GM23338 (cell line): Measurements from ENCODE around the gene PPIP5K1. TPM values are rescaled to one million over a fixed set of nuclear protein-coding genes. Genes with fewer than 3 reads are reported as not detected.

Experiments
- ATAC-seq: fragments of 200-7000 bp; cut with Tn5 transposase; 3 replicates; pipeline ENCODE4 v1.9.1; 2020
- DNase-seq: peaks from one replicate; pipeline ENCODE4 v3.0.0-alpha.2; 2015; ENCODE audit warnings: low spot score
- H2AFZ ChIP-seq: fragments of 200-600 bp; sonication (generic); 2 replicates; pipeline ENCODE4 v1.8.0; 2016; ENCODE audit warnings: antibody characterized with exemption, mild to moderate bottlenecking, moderate library complexity
- H3F3A ChIP-seq: fragments of 200-600 bp; sonication (generic); replicated peaks from 2 replicates; pipeline ENCODE4 v1.8.0; 2017; ENCODE audit warnings: antibody characterized with exemption, mixed run types, low read depth
- H3K27ac ChIP-seq: fragments of 200-600 bp; sonication (generic); 2 replicates; pipeline ENCODE4 v1.6.1; 2016; ENCODE audit warnings: low read depth
- H3K27me3 ChIP-seq: fragments of 200-600 bp; sonication (generic); 2 replicates; pipeline ENCODE4 v1.8.0; 2016; ENCODE audit warnings: mild to moderate bottlenecking, mixed run types, moderate library complexity; ENCODE audit not compliant: insufficient read depth
- H3K36me3 ChIP-seq: fragments of 200-600 bp; sonication (generic); 2 replicates; pipeline ENCODE4 v1.8.0; 2016; ENCODE audit warnings: mild to moderate bottlenecking; ENCODE audit not compliant: insufficient read depth
- H3K4me1 ChIP-seq: fragments of 200-600 bp; sonication (generic); 2 replicates; pipeline ENCODE4 v1.8.0; 2016; ENCODE audit warnings: mild to moderate bottlenecking, moderate library complexity; ENCODE audit not compliant: insufficient read depth
- H3K4me2 ChIP-seq: fragments of 200-600 bp; sonication (generic); 2 replicates; pipeline ENCODE4 v1.7.1; 2017; ENCODE audit warnings: mixed run types
- H3K4me3 ChIP-seq: fragments of 200-600 bp; sonication (generic); 2 replicates; pipeline ENCODE4 v1.6.1; 2016; ENCODE audit warnings: mixed run types
- H3K79me2 ChIP-seq: fragments of 200-600 bp; sonication (generic); replicated peaks from 2 replicates; pipeline ENCODE4 v1.8.0; 2017; ENCODE audit warnings: mild to moderate bottlenecking; ENCODE audit not compliant: insufficient read depth
- H3K9me2 ChIP-seq: fragments of 200-600 bp; sonication (generic); 2 replicates; pipeline ENCODE4 v1.8.0; 2017; ENCODE audit not compliant: insufficient read depth
- H4K20me1 ChIP-seq: fragments of 200-600 bp; sonication (generic); replicated peaks from 2 replicates; pipeline ENCODE4 v1.8.0; 2017; ENCODE audit warnings: mild to moderate bottlenecking; ENCODE audit not compliant: insufficient read depth
- H3K27ac Mint-ChIP-seq: 2 replicates; pipeline ENCODE4 v1.8.0; 2020; ENCODE audit warnings: inconsistent platforms, mild to moderate bottlenecking, moderate library complexity, mixed read lengths
- H3K27me3 Mint-ChIP-seq: 3 replicates; pipeline ENCODE4 v1.8.0; 2022; ENCODE audit warnings: low read depth, mild to moderate bottlenecking, moderate library complexity, mixed read lengths, inconsistent platforms; ENCODE audit not compliant: insufficient read depth, poor library complexity
- H3K36me3 Mint-ChIP-seq: 3 replicates; pipeline ENCODE4 v1.8.0; 2021; ENCODE audit warnings: low read depth, mild to moderate bottlenecking, inconsistent platforms, moderate library complexity, mixed read lengths
- H3K4me1 Mint-ChIP-seq: 3 replicates; pipeline ENCODE4 v1.8.0; 2020; ENCODE audit warnings: mild to moderate bottlenecking, inconsistent platforms, mixed read lengths
- H3K4me3 Mint-ChIP-seq: 3 replicates; pipeline ENCODE4 v1.8.0; 2021; ENCODE audit warnings: moderate library complexity, mild to moderate bottlenecking, inconsistent platforms, mixed read lengths
- H3K9me3 Mint-ChIP-seq: 3 replicates; pipeline ENCODE4 v1.8.0; 2020; ENCODE audit warnings: moderate library complexity, mild to moderate bottlenecking, inconsistent platforms, mixed read lengths
- EZH2 ChIP-seq: fragments of 200-600 bp; sonication (generic); IDR thresholded peaks from one replicate; pipeline ENCODE4 v1.8.0; 2017; ENCODE audit warnings: antibody characterized with exemption, mild to moderate bottlenecking, low read depth; ENCODE audit not compliant: unreplicated experiment
- polyA plus RNA-seq: library from polyadenylated mRNA; unstranded; fragments of >200 nt; fragmentation: Nextera tagmentation; extraction: Ambion mirVana; gene quantifications from 2 replicates; pipeline ENCODE4 v1.2.1, GENCODE V29; 2016
- total RNA-seq: library from RNA; depleted of rRNA; stranded (reverse); fragments of >200 nt; shearing (Covaris generic); gene quantifications from 2 replicates; pipeline ENCODE4 v1.2.3, GENCODE V29; 2014
- TF ChIP-seq, protein P1 (sequence below): fragments of 250-450 bp; sonication (Bioruptor Pico); IDR thresholded peaks from 2 replicates; pipeline ENCODE4 v1.5.0; 2020; ENCODE audit warnings: mild to moderate bottlenecking, moderate library complexity
- TF ChIP-seq, protein P2 (sequence below): IDR thresholded peaks from 2 replicates; pipeline ENCODE4 v1.6.1; 2016; ENCODE audit warnings: antibody characterized with exemption

PPIP5K1 gene
- total and polyA plus RNA-seq, 2 experiments from 2014 or later, result 5.8 to 23.5 TPM

DNA sequence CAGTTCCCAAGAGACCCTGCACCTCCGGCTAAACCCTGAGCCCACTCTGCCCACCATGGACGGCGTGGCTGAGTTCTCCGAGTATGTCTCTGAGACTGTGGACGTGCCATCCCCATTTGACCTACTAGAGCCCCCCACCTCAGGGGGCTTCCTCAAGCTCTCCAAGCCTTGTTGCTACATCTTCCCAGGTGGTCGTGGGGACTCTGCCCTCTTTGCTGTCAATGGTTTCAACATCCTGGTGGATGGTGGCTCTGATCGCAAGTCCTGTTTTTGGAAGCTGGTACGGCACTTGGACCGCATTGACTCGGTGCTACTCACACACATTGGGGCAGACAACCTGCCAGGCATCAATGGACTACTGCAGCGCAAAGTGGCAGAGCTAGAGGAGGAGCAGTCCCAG is 68.6 kb downstream of the PPIP5K1 start (continued):
- TF ChIP-seq, protein P1, sequence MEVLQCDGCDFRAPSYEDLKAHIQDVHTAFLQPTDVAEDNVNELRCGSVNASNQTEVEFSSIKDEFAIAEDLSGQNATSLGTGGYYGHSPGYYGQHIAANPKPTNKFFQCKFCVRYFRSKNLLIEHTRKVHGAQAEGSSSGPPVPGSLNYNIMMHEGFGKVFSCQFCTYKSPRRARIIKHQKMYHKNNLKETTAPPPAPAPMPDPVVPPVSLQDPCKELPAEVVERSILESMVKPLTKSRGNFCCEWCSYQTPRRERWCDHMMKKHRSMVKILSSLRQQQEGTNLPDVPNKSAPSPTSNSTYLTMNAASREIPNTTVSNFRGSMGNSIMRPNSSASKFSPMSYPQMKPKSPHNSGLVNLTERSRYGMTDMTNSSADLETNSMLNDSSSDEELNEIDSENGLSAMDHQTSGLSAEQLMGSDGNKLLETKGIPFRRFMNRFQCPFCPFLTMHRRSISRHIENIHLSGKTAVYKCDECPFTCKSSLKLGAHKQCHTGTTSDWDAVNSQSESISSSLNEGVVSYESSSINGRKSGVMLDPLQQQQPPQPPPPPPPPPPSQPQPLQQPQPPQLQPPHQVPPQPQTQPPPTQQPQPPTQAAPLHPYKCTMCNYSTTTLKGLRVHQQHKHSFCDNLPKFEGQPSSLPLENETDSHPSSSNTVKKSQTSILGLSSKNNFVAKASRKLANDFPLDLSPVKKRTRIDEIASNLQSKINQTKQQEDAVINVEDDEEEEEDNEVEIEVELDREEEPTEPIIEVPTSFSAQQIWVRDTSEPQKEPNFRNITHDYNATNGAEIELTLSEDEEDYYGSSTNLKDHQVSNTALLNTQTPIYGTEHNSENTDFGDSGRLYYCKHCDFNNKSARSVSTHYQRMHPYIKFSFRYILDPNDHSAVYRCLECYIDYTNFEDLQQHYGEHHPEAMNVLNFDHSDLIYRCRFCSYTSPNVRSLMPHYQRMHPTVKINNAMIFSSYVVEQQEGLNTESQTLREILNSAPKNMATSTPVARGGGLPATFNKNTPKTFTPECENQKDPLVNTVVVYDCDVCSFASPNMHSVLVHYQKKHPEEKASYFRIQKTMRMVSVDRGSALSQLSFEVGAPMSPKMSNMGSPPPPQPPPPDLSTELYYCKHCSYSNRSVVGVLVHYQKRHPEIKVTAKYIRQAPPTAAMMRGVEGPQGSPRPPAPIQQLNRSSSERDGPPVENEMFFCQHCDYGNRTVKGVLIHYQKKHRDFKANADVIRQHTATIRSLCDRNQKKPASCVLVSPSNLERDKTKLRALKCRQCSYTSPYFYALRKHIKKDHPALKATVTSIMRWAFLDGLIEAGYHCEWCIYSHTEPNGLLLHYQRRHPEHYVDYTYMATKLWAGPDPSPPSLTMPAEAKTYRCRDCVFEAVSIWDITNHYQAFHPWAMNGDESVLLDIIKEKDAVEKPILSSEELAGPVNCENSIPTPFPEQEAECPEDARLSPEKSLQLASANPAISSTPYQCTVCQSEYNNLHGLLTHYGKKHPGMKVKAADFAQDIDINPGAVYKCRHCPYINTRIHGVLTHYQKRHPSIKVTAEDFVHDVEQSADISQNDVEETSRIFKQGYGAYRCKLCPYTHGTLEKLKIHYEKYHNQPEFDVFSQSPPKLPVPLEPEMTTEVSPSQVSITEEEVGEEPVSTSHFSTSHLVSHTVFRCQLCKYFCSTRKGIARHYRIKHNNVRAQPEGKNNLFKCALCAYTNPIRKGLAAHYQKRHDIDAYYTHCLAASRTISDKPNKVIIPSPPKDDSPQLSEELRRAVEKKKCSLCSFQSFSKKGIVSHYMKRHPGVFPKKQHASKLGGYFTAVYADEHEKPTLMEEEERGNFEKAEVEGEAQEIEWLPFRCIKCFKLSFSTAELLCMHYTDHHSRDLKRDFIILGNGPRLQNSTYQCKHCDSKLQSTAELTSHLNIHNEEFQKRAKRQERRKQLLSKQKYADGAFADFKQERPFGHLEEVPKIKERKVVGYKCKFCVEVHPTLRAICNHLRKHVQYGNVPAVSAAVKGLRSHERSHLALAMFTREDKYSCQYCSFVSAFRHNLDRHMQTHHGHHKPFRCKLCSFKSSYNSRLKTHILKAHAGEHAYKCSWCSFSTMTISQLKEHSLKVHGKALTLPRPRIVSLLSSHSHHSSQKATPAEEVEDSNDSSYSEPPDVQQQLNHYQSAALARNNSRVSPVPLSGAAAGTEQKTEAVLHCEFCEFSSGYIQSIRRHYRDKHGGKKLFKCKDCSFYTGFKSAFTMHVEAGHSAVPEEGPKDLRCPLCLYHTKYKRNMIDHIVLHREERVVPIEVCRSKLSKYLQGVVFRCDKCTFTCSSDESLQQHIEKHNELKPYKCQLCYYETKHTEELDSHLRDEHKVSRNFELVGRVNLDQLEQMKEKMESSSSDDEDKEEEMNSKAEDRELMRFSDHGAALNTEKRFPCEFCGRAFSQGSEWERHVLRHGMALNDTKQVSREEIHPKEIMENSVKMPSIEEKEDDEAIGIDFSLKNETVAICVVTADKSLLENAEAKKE (CRISPR knock-in tag), result no peak
- TF ChIP-seq EZH2, result no peak

DNA sequence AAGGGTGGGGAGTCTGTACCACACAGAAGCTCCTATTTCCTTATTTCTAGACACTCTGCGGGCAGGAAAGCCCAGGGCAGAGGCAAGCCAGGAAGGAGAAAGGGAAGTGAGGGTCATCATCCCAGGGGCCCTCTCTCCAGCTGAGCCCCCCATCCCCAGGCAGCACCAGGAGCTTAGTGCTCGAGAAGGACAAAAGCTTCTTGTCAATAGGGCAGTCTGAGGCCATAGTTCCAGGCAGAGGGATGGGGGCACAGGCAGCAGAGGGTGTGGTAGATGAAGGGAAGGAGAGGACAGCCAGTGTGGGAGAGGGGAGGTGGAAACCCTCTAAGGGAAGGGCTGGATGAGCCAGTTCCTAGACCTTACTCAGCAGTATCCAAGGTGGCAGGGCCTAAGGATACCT is 69.9 kb downstream of the PPIP5K1 start:
- Mint-ChIP-seq H3K27me3 (peaks cover 50% of the 10 kb centered on the region), H3K27ac (no peak overlapping the region), H3K36me3 (peaks cover 43% of the 10 kb centered on the region), H3K4me3 (no peak overlapping the region), H3K9me3 (peaks cover 17% of the 10 kb centered on the region), H3K4me1 (peaks cover 40% of the 10 kb centered on the region)
- Histone ChIP-seq H3K79me2 (no peaks in the 10 kb centered on the region), H4K20me1 (0 out of 2 replicates have a peak, but pooled peaks cover 2% of the 10 kb centered on the region), H2AFZ (no peak overlapping the region), H3K4me1 (peaks cover 25% of the 10 kb centered on the region), H3K4me2 (no peak overlapping the region), H3K36me3 (no peaks in the 10 kb centered on the region), H3F3A (no peaks in the 10 kb centered on the region), H3K9me2 (no peaks in the 10 kb centered on the region), H3K4me3 (no peak overlapping the region), H3K27me3 (peaks cover 46% of the 10 kb centered on the region), H3K27ac (no peak overlapping the region)
- DNase-seq, result no peak
- TF ChIP-seq, protein P2, sequence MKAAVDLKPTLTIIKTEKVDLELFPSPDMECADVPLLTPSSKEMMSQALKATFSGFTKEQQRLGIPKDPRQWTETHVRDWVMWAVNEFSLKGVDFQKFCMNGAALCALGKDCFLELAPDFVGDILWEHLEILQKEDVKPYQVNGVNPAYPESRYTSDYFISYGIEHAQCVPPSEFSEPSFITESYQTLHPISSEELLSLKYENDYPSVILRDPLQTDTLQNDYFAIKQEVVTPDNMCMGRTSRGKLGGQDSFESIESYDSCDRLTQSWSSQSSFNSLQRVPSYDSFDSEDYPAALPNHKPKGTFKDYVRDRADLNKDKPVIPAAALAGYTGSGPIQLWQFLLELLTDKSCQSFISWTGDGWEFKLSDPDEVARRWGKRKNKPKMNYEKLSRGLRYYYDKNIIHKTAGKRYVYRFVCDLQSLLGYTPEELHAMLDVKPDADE, result no peak
- ATAC-seq, result no peak
